Fibroblast of skin of right quadriceps (primary cell): ENCODE data around the gene GRPEL1.

ENCODE experiments used
- DNase-seq: peaks from one replicate; pipeline ENCODE4 v3.0.0-alpha.2; 2013

Gene GRPEL1

GRCh38 chr4:7043284-7044136, 24.4 kb downstream of the GRPEL1 start, which contains the start of gene TADA2B:
TADA2B (plus strand) TSS chr4:7043372; CDS start chr4:7043580, 208 bp downstream.
- peak; percentile 36 for DNase-seq

DNA sequence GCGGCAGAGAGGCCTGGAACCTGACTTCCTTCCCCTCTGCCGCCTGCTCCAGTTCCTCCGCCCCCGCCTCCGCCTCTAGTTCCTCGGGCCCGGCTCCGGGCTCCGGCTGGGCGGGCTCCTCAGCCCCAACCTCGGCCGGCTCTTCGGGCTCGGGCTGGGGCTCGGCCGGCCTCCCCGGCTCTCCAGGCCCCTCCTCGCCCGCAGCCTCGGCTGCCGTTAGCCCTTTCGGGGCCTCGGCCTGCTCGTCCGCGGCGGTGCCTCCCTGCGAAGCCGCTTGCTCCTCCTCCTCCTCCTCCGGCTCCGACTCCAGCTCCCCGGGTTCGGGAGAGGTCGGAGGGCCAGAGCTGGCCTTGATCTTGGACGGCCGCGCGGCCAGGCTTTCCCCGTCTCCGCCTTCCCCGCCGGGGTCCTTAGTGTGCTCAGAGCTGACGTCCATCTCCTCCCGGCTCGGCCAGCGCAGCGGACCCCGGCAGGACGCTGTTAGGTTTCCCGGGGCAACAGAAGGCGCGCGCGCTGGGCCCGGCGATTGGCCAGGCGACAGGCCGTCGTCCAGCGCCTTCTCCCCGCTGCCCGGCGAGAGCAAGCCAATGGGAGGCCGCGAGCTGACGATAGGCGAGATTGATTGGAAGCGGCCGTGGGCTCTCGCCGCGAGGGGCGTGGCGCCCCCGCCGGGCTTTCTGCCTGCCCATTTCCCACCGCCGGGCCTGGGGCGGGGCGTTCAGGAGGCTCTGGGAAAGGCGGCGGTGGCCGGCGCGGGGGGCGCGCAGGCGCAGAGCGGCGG, 25.2 kb downstream of the GRPEL1 start:
- peak; percentile 98 for DNase-seq

GRCh38 chr4:7041801-7042502, 25.9 kb downstream of the GRPEL1 start:
- DNase-seq = no peak

DNA sequence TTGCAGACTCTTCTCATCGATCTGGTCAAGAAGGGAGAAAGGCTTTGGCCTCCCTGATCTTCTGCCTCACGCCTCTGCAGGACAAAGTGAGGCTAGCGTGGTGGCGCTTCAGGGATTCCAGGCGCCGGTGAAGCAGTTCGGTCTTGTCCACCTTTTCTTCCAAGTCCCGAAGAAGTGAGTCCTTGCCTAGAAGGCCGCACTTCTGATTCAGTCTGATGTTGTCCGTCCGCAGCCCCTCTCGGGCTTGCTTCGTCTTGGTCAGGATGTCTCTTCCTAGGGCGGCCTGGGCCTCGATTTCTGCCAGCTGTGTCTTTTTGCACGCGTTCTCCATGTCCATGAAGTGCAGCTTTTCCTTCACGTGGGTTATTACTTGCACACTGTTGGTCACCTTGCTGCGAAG, 26.6 kb downstream of the GRPEL1 start:
- no peak for DNase-seq

DNA sequence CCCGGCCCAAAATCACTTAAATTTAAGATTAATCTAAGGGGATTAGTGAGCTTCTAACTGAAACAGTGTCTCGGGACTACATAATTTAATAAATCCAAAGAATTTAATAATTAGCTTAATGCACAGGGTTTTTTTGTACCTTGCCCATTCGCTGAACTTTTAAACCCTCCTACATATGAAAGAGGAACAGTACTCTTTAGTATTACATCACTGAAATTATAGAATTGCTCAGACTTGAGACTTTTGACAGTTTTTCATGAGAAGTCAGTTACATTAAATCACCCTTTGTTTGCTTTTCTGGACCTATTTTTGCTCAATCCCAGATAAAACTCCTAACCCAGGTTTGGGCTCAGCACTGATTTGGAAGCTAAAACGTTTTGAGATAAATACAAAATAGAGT, 27.1 kb downstream of the GRPEL1 start:
- DNase-seq = no peak

GRCh38 chr4:7037425-7037824, 30.4 kb downstream of the GRPEL1 start:
- DNase-seq = no peak

DNA sequence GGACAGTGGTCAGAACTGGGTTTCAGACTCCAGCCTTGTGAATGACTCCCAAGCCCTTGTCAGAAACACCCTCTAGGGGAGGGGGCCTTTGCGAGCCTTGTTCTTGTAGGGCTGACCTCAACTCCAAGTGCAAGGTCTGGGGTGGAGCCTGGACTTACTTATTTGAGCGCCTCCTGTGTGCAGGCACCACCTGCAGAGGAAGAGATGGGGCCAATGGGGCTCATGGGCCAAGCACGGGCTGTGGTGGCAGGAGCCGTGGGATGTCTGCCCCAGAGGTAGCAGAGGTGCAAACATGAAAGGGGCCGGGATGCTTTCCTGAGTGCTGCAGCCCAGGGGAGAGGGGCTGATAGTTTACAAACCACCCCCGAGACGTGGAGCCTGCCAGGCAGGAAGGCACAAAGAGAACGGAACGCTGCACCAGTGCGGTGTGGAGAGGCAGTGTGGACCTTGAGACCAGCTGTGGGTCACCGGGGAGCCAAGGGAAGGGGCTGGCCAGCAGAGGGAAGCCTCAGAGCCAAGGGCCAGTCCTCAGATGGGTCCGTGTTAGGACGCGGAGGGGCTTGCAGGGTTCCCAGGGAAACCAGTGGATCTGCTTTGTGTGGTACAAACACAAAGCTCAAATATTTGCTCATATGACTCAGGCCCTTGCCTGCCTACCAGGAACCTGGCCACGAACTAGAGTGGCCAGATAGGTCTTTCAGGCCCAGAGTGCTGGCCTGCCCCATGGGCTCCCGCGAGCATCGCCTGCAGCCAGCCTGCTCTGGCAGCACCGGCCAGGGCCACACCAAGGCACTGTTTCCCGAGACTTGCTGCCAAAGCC, 33.4 kb downstream of the GRPEL1 start:
- DNase-seq = peak; percentile 45

GRCh38 chr4:7032596-7032995, 35.3 kb downstream of the GRPEL1 start:
- no peak for DNase-seq

- no peak for DNase-seq
Measured at GRCh38 chr4:7031558-7032449, 36.1 kb downstream of the GRPEL1 start.

GRCh38 chr4:7030856-7031255, 37.0 kb downstream of the GRPEL1 start:
- no peak for DNase-seq

DNA sequence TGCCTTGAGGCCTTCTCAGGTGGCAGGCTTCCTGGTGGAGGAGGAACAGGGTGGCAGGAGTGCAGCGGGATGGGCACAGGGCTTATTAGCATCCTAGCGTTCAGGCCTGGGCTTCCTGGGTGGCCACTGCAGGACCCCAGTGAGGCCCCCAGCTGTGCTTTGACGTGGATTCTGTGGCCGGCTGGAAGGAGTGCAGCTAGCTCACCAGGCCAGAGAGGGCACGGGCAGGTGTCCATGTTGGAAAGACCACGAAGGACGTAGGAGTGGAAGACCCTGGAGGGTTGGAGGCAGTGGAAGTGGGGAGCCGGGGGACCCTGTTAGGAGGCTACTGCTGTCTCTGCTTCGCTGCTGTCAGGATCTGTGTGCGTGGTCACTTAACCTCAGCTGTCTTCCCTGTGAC, 37.9 kb downstream of the GRPEL1 start:
- no peak for DNase-seq

- DNase-seq = no peak
Measured at GRCh38 chr4:7029212-7029611, 38.7 kb downstream of the GRPEL1 start.

- no peak for DNase-seq
Measured at GRCh38 chr4:7027913-7028312, 40.0 kb downstream of the GRPEL1 start.

DNA sequence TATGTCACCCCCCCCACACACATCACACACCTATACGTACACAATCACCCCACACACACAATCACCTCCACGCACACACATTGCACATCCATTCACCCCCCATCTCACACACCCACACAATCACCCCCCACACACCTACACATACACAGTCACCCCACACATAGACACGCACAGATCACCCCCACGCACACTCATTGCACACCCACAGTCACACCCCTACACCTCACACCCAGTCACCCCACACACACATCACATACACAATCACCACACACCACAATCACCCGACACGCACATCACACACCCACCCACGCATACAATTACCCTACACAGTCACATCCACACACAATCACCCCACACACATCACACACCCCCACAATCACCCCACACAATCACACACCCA, 40.6 kb downstream of the GRPEL1 start:
- no peak for DNase-seq

DNA sequence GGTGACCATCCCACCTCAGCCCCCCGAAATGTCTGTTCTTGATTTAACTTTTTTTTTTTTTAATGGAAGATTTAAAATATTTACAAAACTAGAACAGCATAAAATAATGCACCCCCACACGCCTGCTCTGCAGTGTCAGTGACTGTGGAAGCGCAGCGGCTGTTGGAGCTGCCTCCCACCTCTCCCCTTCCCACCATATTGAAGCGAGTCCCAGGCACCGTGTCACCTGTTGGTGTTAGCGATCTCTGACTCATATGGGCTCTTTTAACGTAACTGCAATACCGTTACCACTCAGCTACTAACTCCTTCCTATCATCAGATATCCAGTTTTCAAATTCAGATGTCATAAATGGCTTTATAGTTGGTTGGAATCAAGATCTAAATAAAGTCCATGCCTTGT, 41.8 kb downstream of the GRPEL1 start:
- no peak for DNase-seq

DNA sequence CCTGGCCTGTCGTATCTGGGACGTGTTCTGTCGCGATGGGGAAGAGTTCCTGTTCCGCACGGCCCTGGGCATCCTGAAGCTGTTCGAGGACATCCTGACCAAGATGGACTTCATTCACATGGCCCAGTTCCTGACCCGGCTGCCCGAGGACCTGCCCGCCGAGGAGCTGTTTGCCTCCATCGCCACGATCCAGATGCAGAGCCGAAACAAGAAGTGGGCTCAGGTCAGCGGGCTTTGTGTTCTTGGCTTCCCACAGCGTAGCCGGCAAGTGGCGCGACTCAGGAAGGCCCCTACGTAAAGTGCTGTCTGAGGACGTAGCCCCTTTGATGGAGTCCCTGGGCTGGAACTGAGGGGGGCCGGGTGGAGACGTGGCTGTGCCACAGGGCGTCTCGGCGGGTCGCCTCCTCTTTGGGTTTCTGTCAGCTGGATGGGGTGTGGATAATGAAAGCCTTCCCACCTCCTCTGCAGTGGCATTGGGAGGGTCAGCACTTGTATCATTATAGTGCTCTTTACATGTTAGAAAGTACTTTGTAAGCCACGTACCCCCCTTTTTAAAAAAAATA, 42.7 kb downstream of the GRPEL1 start:
- no peak for DNase-seq

DNA sequence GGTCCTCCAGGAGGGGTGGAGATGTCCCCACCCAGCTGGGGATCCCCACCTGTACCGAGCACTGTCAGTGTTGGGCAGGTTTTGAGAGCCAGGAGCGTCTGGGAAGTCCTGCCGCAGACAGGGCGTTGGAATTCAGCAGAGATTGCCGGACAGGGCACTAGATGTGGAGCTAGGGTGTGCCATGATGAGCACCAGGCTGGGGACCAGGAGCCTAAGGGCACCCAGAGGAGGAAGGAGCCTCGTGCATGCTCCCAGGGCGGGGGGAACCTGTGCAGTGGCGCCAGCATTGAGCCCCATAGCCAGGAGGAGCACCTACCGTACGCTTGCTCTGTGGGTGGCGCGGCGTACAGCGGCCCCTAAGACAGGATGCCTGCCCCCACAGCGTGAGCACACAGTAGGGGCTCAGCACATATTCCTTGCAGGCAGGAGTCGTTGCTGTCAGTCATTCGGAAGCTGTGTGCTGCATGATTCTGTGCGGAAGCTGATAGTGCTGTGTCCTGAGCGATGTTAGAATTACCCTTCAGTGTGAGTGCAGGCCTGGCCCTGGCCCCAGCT, 43.5 kb downstream of the GRPEL1 start:
- DNase-seq = no peak

DNA sequence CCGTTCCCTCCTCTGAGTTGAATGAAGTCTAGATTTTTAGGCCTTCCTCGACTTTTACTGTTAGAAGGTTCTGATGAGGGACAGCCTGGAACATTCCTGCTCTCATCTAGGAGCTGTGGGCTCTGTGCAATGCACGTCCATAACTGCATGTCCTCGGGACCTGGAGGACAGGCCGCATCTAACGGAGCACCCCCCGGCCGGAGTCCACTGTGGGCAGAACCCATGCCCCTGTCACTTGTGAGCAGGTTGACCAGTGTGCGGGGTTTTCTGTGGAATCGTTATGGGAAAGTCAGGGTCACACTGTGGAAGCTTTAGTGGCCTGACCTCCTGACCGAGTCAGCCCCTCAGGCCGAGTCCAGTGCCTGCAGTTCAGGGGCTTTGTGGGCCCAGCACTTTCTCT, 44.0 kb downstream of the GRPEL1 start:
- no peak for DNase-seq

- no peak for DNase-seq
Measured at GRCh38 chr4:7023486-7023885, 44.4 kb downstream of the GRPEL1 start.

DNA sequence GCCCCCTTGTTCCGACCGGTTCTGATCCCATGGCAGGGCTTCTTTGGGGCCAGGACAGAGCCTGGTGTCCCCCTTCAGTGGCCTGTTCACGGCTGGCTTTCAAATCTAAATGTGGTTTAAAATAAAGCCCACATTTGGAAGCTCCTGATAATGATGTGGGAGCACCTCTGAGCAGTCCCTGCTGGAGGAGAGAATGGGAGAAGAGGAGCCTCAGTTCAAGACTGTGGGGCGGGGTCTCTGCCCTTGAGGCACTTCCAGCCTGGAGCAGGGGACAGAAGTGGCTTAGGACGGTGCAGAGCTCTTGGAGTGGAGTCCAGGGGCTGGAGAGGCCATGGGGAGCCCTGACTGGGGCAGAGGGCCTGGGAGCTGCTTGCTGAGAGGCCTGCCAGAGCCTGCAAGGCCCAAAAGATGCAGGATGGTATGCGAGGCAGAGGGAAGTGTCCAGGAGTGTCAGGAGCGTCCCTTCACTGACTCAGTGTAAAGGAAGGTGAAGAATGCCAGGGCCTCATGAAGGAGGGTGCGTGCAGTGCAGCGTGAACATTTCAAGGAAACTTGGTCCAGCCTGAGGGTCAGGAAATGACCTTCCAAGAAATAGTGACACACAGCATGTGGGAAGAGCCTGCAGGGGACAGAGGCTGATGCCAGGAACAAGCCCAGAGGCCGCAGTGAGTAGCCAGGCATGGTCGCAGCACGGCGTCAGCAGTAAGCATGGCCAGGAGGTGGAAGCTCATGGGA, 45.8 kb downstream of the GRPEL1 start:
- peak; percentile 58 for DNase-seq
